Measurements from ENCODE around the gene TACR2.

TACR2 gene

DNA sequence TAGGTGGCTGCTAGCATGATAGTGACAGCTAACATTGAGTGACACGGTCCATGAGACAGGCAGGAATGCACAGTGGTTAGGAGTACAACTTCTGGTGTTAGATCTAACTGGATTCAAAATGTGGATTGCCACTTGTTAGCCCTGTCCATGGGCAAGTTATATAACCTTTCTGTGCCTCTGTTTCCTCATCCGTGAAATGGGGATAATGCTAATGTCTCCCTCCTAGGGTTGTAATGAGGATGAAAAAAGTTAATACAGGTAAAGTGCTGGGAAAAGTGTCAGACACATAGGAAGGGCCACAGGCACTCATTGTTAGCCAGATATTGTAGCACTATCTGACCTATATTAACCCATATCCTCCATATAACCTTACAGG lies 41.8 kb downstream of the TACR2 start:
- no peak for DNase-seq (ENCODE audit: low read depth in 2 of 2)

GRCh38 chr10:69374242-69374641 lies 42.5 kb downstream of the TACR2 start:
- no peak for DNase-seq (ENCODE audit: low read depth in 2 of 2)

- DNase-seq (ENCODE audit: low read depth in 2 of 2) = no peak
Measured at GRCh38 chr10:69372126-69372980, 44.4 kb downstream of the TACR2 start.

GRCh38 chr10:69367469-69367868 lies 49.2 kb downstream of the TACR2 start:
- no peak for DNase-seq (ENCODE audit: low read depth in 2 of 2)

- no peak for DNase-seq (ENCODE audit: low read depth in 2 of 2)
Measured at GRCh38 chr10:69366738-69367137, 50.0 kb downstream of the TACR2 start.

DNA sequence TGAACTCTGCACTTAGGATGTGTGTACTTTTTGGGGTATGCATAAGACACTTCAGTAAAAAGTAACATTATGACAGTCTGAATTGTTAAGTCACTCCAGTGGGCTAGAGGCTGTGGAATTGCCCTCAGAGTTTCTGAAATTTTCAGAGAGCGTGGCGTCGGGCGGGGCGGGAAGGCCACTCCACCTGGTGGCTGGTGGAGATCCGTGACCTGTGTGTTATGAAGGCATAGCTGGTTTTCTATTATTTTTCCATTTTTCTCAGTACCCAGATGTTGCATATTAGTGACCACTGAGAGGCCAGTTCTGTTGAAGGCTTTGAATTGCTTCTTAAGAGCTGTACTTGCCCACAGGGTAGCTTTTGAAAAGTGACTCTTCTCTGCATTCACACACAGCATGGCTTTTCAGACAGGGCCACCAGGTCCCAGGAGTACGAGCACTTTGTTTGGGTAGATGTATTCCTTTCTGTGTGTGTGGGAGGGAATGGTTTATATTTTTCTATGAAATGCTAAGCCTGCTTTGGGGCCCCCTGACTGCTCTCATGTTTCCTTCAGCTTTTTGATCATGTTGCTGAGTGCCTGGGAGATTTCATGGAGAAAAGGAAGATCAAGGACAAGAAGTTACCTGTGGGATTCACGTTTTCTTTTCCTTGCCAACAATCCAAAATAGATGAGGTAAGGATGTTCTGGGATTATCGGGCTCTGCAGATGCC lies 52.3 kb downstream of the TACR2 start:
- no peak for DNase-seq (ENCODE audit: low read depth in 2 of 2)

- no peak for DNase-seq (ENCODE audit: low read depth in 2 of 2)
Measured at GRCh38 chr10:69363666-69364065, 53.1 kb downstream of the TACR2 start.

GRCh38 chr10:69362471-69362954 lies 54.2 kb downstream of the TACR2 start:
- DNase-seq (ENCODE audit: low read depth in 2 of 2) = no peak

DNA sequence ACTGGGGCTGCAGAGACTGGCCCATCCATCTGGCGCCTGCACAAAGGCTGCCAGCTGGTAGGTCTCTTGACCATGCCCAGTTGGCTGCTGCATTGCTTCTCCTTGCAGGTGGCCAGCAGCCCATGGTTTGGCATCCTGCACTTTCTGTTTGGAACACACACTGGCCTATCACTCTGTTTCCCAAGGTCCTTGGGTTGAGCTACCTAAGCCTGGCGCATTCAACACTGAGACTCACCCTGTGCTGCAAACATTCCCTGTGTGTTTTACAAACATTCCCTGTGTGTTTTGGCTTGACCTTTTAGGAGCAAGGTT lies 55.5 kb downstream of the TACR2 start:
- DNase-seq (ENCODE audit: low read depth in 2 of 2) = no peak

DNA sequence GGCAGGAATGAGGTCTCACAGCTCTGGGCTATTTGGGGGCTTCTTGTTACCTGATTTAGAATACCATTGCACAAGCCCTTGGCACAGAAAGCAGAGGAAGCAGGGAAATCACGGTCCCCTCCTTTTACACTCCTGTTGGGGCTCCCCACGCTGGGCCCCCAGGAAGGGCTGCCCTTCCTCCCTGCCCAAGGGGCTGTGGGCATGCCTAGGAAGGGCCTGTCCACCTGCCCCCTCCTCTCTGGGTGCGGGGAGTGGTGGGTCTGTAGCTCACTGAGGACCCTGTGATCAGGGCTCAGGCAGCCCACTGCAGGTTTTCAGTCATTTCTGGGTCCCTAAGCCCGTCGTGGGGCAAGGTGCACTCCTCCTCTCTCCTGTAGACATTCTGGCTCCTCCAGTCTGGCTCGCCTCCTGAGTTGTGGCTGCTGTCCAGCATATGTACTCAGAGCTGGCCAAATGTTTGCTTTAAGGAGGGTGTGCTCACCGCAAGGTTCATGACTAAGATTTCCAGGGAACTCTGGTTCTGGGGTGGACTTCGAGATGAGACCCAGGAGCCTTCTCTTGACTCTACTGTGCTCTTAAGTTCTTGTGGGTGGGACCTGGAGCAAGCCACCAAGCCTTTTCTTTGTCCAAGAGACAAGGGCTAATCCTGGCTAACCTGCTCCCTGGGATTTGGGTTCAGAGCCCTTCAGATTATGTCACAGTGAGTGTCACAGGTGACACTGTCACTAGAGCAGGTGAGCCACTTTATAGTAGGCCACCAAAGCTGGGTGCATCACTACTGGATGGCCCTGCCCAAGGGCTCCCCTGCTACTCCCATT lies 56.0 kb downstream of the TACR2 start:
- DNase-seq (ENCODE audit: low read depth in 2 of 2) = no peak

- DNase-seq (ENCODE audit: low read depth in 2 of 2) = no peak
Measured at GRCh38 chr10:69359594-69359993, 57.1 kb downstream of the TACR2 start.

- no peak for DNase-seq (ENCODE audit: low read depth in 2 of 2)
Measured at GRCh38 chr10:69359148-69359547, 57.6 kb downstream of the TACR2 start.

DNA sequence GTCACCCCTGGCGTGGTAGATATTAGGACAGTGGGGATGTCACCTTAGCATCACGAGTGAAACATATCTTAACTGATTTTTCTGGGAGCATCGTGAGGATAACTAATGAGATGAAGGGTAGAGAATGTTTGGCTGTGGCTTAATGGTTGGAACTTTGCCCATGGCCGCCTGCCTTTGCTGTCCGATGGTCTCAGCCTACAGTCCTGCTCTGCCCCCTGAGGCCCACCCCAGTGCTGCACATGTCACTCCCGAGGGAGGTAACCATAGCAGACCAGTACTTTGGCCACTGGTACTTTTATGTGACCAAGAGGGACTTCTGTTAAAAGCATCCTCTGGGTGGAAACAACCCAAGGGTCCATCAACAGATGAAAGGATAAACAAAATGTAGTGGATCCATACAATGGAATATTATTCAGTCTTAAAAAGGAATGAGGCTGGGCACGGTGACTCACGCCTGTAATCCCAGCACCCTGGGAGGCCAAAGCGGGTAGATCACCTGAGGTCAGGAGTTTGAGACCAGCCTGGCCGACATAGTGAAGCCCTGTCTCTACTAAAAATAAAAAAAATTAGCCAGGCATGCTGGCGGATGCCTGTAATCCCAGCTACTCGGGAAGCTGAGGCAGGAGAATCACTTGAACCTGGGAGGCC lies 58.4 kb downstream of the TACR2 start:
- no peak for DNase-seq (ENCODE audit: low read depth in 2 of 2)

DNA sequence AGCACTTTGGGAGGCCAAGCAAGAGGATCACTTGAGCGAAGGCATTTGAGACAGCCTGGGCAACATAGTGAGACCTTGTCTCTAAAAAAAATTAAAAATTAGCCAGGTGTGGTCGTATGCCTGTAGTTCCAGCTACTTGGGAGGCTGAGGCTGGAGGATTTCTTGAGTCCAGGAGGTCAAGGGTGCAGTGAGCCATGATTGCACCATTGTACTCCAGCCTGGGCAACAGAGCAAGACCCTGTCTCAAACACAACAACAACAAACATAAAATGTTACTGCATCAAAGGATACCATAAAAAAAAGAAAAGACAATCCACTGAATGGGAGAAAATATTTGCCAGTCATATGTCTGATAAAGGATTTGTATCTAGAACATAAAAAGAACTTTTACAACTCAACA lies 60.5 kb downstream of the TACR2 start:
- no peak for DNase-seq (ENCODE audit: low read depth in 2 of 2)

DNA sequence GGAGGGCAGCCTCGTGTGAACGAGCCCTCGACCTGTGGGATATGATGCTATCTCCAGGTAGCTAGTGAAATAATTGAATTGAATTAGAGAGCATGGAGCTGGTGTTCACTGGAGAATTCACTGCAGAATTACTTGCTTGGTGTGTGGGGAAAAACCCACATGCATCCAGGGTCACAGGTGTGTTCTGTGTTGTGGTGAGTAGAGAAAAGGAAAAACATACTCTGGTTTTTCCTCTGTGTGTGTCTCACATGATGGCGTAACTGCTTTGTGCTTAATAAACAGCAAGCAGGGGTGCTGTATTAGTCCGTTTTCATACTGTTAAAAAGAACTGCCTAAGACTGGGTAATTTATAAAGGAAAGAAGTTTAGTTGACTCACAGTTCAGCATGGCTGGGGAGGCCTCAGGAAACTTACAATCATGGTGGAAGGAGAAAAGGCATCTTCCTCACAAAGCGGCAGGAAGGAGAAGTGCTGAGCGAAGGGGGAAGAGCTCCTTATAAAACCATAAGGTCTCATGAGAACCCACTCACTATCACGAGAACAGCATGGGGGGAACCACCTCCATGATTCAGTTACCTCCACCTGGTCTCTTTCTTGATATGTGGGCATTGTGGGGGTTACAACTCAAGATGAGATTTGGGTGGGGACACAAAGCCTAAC lies 62.6 kb downstream of the TACR2 start:
- no peak for DNase-seq (ENCODE audit: low read depth in 2 of 2)
